Measurements from ENCODE around the gene C3orf52.

Gene C3orf52

DNA sequence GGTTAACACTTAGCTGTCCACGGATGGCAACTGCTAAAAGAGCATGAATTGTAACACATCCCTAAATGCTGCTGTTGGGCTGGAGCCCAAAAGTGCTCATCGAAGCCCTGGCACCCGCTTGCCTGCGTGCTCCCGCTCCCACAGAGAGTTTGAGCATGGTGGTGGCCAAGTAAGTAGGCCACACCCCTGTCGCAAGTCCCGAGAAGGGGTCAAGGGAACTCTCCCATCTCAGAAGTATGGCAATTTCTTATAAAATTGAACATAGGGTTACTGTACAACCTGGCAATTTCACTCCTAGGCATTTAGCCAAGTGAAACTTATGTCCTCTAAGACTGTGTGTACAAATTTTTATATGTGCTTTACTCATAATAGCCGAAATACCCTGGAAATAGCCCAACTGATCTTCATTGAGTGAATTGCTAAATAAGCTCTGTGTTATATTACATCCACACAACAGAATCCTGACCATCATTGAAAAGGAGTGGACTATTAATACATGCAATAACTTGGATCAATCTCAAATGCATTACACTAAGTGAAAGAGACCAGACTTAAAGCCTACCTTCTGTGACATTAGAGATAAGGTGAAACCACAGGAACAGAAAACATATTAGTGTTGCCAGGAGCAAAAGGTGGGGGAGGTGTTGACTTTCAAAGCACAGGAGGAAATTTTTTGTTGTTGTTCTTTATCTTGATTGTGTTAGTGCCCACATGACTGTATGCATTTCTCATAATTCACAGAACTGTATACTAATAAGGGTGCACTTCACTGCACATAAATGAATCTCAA is 48.3 kb downstream of the C3orf52 start:
- no peak for DNase-seq
- H3K4me3 ChIP-seq (ENCODE audit: insufficient read depth, low read depth, low read length, poor library complexity, severe bottlenecking) = no peak overlapping the region
- no peaks in the 10 kb centered on the region for H3K36me3 ChIP-seq (ENCODE audit: control insufficient read depth, insufficient read depth, low read length)
- H3K9me3 ChIP-seq (ENCODE audit: control insufficient read depth, low read length) = no peaks in the 10 kb centered on the region
- H3K27ac ChIP-seq (ENCODE audit: insufficient read depth, low read length, poor library complexity, severe bottlenecking) = peak overlapping the region; percentile 86
- peaks cover 55% of the 10 kb centered on the region for H3K4me1 ChIP-seq (ENCODE audit: control insufficient read depth, insufficient read depth, low read length, poor library complexity, severe bottlenecking)
- H3K27me3 ChIP-seq (replicated peaks; ENCODE audit: control insufficient read depth, insufficient read depth, low read length, poor library complexity, severe bottlenecking) = no peaks in the 10 kb centered on the region

DNA sequence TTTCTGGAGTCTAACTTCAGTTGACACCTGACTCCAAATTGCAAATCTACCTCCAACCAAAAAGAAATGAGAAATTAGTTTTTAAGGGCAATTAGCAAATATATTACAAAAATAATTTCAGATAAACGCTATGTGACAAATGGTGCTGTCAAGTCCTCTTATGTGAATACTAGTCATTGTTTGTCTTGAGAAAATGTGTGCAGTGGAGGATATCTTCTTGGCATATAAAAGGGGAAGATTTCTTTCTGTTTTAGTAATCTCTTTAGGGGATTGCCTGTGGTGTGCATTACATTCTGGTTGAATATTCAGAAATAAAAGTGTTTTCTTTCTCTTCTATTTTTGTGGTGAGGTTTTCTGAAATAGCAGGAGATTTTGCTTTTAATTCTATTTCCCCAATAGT is 49.9 kb downstream of the C3orf52 start:
- Histone ChIP-seq H3K9me3 (ENCODE audit: control insufficient read depth, low read length) (no peaks in the 10 kb centered on the region), H3K27me3 (replicated peaks; ENCODE audit: control insufficient read depth, insufficient read depth, low read length, poor library complexity, severe bottlenecking) (no peaks in the 10 kb centered on the region), H3K27ac (ENCODE audit: insufficient read depth, low read length, poor library complexity, severe bottlenecking) (peak overlapping the region; percentile 86), H3K36me3 (ENCODE audit: control insufficient read depth, insufficient read depth, low read length) (no peaks in the 10 kb centered on the region), H3K4me3 (ENCODE audit: insufficient read depth, low read depth, low read length, poor library complexity, severe bottlenecking) (no peak overlapping the region), H3K4me1 (ENCODE audit: control insufficient read depth, insufficient read depth, low read length, poor library complexity, severe bottlenecking) (peaks cover 40% of the 10 kb centered on the region)
- no peak for DNase-seq

DNA sequence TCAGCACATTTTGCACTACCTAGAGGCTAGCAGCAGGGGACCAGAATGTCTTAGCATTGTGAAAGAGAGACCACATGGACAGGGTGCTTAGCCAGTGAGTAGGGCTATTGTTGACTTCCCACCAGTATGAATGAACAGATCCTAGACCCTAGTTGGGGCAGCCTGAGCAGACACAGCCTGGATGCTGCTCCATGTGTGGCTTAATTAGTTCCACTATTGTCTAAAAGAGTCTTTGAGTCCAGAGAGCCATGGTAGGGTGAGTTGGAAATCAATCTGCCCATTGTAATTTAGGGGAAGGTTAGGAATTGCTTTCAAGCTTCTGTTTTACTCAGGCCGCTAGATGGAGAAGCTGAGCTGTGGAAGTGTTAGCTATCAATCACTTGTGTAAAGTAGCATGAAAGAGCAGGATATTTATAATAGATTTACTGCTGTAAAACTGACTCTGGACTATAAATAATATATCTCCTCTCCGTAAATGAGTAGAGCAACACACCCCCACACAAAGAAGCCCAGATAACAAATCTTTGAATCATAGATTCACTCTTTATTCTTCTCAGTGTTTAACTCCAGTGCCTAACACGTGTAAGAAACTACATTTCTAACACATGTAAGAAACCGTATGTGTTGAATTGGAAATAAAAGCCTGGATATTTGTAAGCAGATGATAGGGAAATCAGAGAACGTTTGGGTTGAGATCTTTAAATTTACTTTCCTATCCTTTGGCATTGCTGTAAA is 50.9 kb downstream of the C3orf52 start:
- H3K27ac ChIP-seq (ENCODE audit: insufficient read depth, low read length, poor library complexity, severe bottlenecking) = no peak overlapping the region
- no peaks in the 10 kb centered on the region for H3K9me3 ChIP-seq (ENCODE audit: control insufficient read depth, low read length)
- H3K36me3 ChIP-seq (ENCODE audit: control insufficient read depth, insufficient read depth, low read length) = no peaks in the 10 kb centered on the region
- no peaks in the 10 kb centered on the region for H3K27me3 ChIP-seq (replicated peaks; ENCODE audit: control insufficient read depth, insufficient read depth, low read length, poor library complexity, severe bottlenecking)
- peak in 1 of 3 donors; percentile 11 for DNase-seq
- peaks cover 37% of the 10 kb centered on the region for H3K4me1 ChIP-seq (ENCODE audit: control insufficient read depth, insufficient read depth, low read length, poor library complexity, severe bottlenecking)
- no peak overlapping the region for H3K4me3 ChIP-seq (ENCODE audit: insufficient read depth, low read depth, low read length, poor library complexity, severe bottlenecking)

DNA sequence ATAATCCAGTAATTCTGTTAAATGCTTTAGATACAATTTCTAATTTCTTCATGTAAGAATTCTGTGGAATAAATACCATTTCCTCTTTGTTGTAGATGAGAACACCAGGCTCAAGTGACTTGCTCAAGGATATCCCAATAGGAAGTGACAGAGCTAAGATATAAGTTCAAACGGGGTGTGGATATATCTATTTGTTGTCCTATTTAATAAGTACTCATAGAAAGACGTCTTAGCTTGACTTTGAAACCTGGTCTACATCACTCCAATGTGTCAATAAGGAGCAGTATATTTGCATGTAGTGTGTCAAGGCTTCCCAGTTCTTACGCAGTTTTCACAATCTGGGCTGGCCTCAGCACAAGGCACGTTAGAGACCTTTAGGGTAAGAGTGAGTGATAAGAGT is 51.6 kb downstream of the C3orf52 start:
- DNase-seq = no peak
- H3K27me3 ChIP-seq (replicated peaks; ENCODE audit: control insufficient read depth, insufficient read depth, low read length, poor library complexity, severe bottlenecking) = no peaks in the 10 kb centered on the region

DNA sequence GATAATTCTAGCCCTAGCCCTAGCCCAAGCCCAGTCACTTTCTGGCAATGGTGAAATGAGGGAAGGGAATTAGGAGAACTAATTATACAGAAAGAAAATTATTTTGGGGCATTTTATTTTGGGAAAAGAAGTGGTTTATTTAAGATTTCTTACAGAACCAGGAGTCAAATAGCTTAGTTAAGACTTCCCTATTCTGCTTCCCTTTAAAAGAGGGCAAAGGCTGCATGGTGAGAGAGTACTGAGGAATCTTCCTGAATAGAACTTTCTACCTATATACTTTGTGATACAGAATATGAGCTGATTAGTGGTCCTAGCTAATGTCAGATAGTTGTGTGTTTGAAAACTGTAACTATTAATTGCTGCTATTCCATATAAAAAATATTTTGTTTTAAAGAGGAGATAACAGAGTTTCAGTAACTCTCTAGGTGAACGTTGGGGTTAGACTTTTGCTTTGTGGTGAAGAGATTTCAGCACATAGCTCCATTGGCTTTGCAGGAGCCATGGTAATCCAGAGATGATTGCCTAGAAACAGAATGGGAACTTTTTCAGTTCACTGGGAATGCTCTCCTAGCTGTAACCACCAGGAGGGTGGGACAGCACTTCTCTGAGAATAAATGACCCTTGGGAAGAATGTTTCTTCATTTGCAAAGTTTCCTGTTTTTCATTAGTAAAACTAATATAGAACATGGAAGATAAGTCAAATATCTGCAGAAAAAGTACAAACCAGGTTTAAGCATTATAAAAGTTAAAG is 52.2 kb downstream of the C3orf52 start:
- Histone ChIP-seq H3K27ac (ENCODE audit: insufficient read depth, low read length, poor library complexity, severe bottlenecking) (no peak overlapping the region), H3K9me3 (ENCODE audit: control insufficient read depth, low read length) (no peaks in the 10 kb centered on the region), H3K4me1 (ENCODE audit: control insufficient read depth, insufficient read depth, low read length, poor library complexity, severe bottlenecking) (peaks cover 30% of the 10 kb centered on the region), H3K27me3 (replicated peaks; ENCODE audit: control insufficient read depth, insufficient read depth, low read length, poor library complexity, severe bottlenecking) (no peaks in the 10 kb centered on the region), H3K36me3 (ENCODE audit: control insufficient read depth, insufficient read depth, low read length) (no peaks in the 10 kb centered on the region), H3K4me3 (ENCODE audit: insufficient read depth, low read depth, low read length, poor library complexity, severe bottlenecking) (no peak overlapping the region)
- no peak for DNase-seq

More for the DNA sequence above, 51.6 kb downstream of the C3orf52 start:
- H3K4me3 ChIP-seq (ENCODE audit: insufficient read depth, low read depth, low read length, poor library complexity, severe bottlenecking) = no peak overlapping the region
- H3K36me3 ChIP-seq (ENCODE audit: control insufficient read depth, insufficient read depth, low read length) = no peaks in the 10 kb centered on the region
- H3K27ac ChIP-seq (ENCODE audit: insufficient read depth, low read length, poor library complexity, severe bottlenecking) = no peak overlapping the region
- peaks cover 35% of the 10 kb centered on the region for H3K4me1 ChIP-seq (ENCODE audit: control insufficient read depth, insufficient read depth, low read length, poor library complexity, severe bottlenecking)
- no peaks in the 10 kb centered on the region for H3K9me3 ChIP-seq (ENCODE audit: control insufficient read depth, low read length)

DNA sequence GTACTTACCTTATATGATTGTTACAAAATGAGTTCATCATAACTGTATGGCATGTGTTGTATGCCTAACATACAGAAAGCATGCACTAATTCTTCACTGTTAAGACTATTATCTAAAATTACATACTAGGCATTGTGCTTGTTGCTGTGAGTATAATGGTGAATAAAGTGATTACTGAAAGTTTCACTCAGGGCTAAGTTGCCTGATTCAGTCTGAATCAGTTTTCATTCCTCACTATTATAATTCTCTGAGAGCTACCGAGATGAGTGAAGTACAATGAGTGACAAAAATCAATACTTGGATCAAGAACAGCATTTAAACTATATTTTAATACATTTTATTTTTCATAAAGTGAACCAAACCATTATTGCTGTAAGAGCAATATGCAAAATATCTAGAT is 54.4 kb downstream of the C3orf52 start:
- DNase-seq = no peak
- Histone ChIP-seq H3K27me3 (replicated peaks; ENCODE audit: control insufficient read depth, insufficient read depth, low read length, poor library complexity, severe bottlenecking) (no peaks in the 10 kb centered on the region), H3K4me1 (ENCODE audit: control insufficient read depth, insufficient read depth, low read length, poor library complexity, severe bottlenecking) (peaks cover 11% of the 10 kb centered on the region), H3K36me3 (ENCODE audit: control insufficient read depth, insufficient read depth, low read length) (no peaks in the 10 kb centered on the region), H3K27ac (ENCODE audit: insufficient read depth, low read length, poor library complexity, severe bottlenecking) (no peak overlapping the region), H3K4me3 (ENCODE audit: insufficient read depth, low read depth, low read length, poor library complexity, severe bottlenecking) (no peak overlapping the region), H3K9me3 (ENCODE audit: control insufficient read depth, low read length) (no peaks in the 10 kb centered on the region)

DNA sequence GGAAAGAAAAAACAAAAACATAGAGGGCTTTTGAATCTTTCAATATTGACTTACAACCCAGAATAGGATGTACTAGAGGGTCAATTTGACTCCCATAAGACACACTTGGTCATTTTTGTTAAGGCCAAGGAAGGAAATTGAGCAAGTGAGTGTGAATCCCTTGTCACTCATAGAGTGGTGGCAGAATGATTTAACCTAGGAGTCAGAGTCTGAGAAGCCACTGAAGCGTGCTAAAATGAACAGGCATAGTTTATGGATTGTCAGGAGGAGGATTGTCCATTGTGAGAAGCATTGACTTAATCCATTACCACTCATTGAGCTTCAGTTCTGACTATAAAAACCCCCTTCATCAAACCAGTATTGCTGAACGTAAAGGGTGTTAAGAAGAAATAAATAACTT is 55.1 kb downstream of the C3orf52 start:
- peaks cover 7% of the 10 kb centered on the region for H3K4me1 ChIP-seq (ENCODE audit: control insufficient read depth, insufficient read depth, low read length, poor library complexity, severe bottlenecking)
- no peaks in the 10 kb centered on the region for H3K27me3 ChIP-seq (replicated peaks; ENCODE audit: control insufficient read depth, insufficient read depth, low read length, poor library complexity, severe bottlenecking)
- H3K4me3 ChIP-seq (ENCODE audit: insufficient read depth, low read depth, low read length, poor library complexity, severe bottlenecking) = no peak overlapping the region
- H3K36me3 ChIP-seq (ENCODE audit: control insufficient read depth, insufficient read depth, low read length) = no peaks in the 10 kb centered on the region
- no peak overlapping the region for H3K27ac ChIP-seq (ENCODE audit: insufficient read depth, low read length, poor library complexity, severe bottlenecking)
- DNase-seq = no peak
- no peaks in the 10 kb centered on the region for H3K9me3 ChIP-seq (ENCODE audit: control insufficient read depth, low read length)

DNA sequence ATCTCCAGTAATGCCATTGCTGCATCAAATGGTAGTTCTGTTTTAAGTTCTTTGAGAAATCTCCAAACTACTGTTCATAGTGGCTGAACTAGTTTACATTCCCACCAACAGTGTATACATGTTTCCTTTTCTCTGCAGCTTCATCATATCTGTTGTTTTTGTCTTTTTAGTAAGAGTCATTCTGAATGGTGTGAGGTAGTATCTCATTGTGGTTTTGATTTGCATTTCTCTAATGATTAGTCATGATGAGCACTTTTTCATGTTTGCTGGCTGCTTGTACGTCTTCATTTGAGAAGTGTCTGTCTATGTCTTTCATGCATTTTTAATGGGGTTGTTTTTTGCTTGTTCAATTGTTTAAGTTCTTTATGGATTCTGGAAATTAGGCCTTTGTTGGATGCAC is 57.1 kb downstream of the C3orf52 start:
- no peak overlapping the region for H3K27ac ChIP-seq (ENCODE audit: insufficient read depth, low read length, poor library complexity, severe bottlenecking)
- H3K36me3 ChIP-seq (ENCODE audit: control insufficient read depth, insufficient read depth, low read length) = no peaks in the 10 kb centered on the region
- DNase-seq = no peak
- peak overlapping the region; percentile 24 for H3K4me3 ChIP-seq (ENCODE audit: insufficient read depth, low read depth, low read length, poor library complexity, severe bottlenecking)
- no peaks in the 10 kb centered on the region for H3K9me3 ChIP-seq (ENCODE audit: control insufficient read depth, low read length)
- H3K4me1 ChIP-seq (ENCODE audit: control insufficient read depth, insufficient read depth, low read length, poor library complexity, severe bottlenecking) = no peaks in the 10 kb centered on the region
- H3K27me3 ChIP-seq (replicated peaks; ENCODE audit: control insufficient read depth, insufficient read depth, low read length, poor library complexity, severe bottlenecking) = no peaks in the 10 kb centered on the region

DNA sequence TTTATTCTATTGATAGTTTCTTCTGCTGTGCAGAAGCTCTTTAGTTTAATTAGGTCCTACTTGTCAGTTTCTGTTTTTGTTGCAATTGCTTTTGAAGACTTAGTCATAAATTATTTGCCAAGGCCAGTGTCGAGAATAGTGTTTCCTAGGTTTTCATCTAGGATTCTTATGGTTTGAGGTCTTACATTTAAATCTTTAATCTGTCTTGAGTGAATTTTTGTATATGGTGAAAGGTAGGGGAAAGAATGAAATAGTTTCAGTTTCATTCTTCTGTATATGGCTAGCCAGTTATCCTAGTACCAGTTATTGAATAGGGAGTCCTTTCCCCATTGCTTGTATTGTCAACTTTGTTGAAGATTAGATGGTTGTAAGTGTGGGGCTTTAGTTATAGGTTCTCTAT is 57.5 kb downstream of the C3orf52 start:
- Histone ChIP-seq H3K27ac (ENCODE audit: insufficient read depth, low read length, poor library complexity, severe bottlenecking) (no peak overlapping the region), H3K9me3 (ENCODE audit: control insufficient read depth, low read length) (no peaks in the 10 kb centered on the region), H3K27me3 (replicated peaks; ENCODE audit: control insufficient read depth, insufficient read depth, low read length, poor library complexity, severe bottlenecking) (no peaks in the 10 kb centered on the region), H3K4me1 (ENCODE audit: control insufficient read depth, insufficient read depth, low read length, poor library complexity, severe bottlenecking) (no peaks in the 10 kb centered on the region), H3K36me3 (ENCODE audit: control insufficient read depth, insufficient read depth, low read length) (no peaks in the 10 kb centered on the region), H3K4me3 (ENCODE audit: insufficient read depth, low read depth, low read length, poor library complexity, severe bottlenecking) (peak overlapping the region; percentile 24)
- no peak for DNase-seq

DNA sequence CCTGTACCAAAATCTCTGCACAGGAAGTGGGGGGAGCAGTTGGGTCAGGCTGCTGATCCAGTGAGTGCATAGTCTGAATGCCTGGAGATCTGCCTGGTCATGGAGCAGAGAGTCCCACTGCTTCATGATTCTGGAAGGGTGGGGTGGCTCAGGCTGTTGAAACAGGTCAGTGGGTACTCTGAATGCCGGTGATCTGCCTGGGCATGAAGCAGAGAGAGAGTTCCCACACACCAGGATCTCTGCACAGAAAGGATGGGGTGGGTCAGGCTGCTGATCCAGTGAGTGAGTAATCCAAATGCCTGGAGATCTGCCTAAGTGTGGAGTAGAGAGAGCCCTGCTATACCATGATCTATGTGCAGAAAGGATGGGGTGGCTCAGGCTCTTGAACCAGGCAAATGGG is 62.9 kb downstream of the C3orf52 start:
- H3K9me3 ChIP-seq (ENCODE audit: control insufficient read depth, low read length) = no peaks in the 10 kb centered on the region
- no peaks in the 10 kb centered on the region for H3K4me1 ChIP-seq (ENCODE audit: control insufficient read depth, insufficient read depth, low read length, poor library complexity, severe bottlenecking)
- no peaks in the 10 kb centered on the region for H3K36me3 ChIP-seq (ENCODE audit: control insufficient read depth, insufficient read depth, low read length)
- H3K27me3 ChIP-seq (replicated peaks; ENCODE audit: control insufficient read depth, insufficient read depth, low read length, poor library complexity, severe bottlenecking) = no peaks in the 10 kb centered on the region
- no peak for DNase-seq
- H3K4me3 ChIP-seq (ENCODE audit: insufficient read depth, low read depth, low read length, poor library complexity, severe bottlenecking) = no peak overlapping the region
- no peak overlapping the region for H3K27ac ChIP-seq (ENCODE audit: insufficient read depth, low read length, poor library complexity, severe bottlenecking)
